Keratinocyte (primary cell): ENCODE measurements around the gene ARL15. TPM values are rescaled to one million over a fixed set of nuclear protein-coding genes. Genes with fewer than 3 reads are reported as not detected.

Experiments
- DNase-seq: peaks from one replicate; pipeline ENCODE4 v3.0.0-alpha.2; 2011; ENCODE audit warnings: low read depth, missing footprints, low spot score
- FAIRE-seq: peaks from 2 replicates; lab custom pipeline; 2011; peaks lifted over from hg19 to GRCh38; lab: Jason Lieb, UNC
- H2AFZ ChIP-seq: 2 replicates; pipeline ENCODE4 v1.6.0; 2012; ENCODE audit warnings: low read length, control low read depth, inconsistent platforms; ENCODE audit not compliant: control insufficient read depth
- H3K27ac ChIP-seq: 2 replicates; pipeline ENCODE4 v1.5.1; 2011; ENCODE audit warnings: low read length; ENCODE audit not compliant: control insufficient read depth, insufficient read depth
- H3K27me3 ChIP-seq: 3 replicates; pipeline ENCODE4 v1.6.0; 2011; ENCODE audit warnings: low read length; ENCODE audit not compliant: control insufficient read depth, insufficient read depth; ENCODE audit errors: extremely low read depth
- H3K36me3 ChIP-seq, 2 experiments: 2 replicates in 1 of 2; 3 replicates in 1 of 2; pipeline ENCODE4 v1.5.1; 2011; ENCODE audit warnings: low read length in 2 of 2, mild to moderate bottlenecking in 1 of 2; ENCODE audit not compliant: control insufficient read depth in 2 of 2, insufficient read depth in 2 of 2; ENCODE audit errors: extremely low read depth in 1 of 2
- H3K4me1 ChIP-seq: 3 replicates; pipeline ENCODE4 v1.5.1; 2011; ENCODE audit warnings: low read length; ENCODE audit not compliant: control insufficient read depth, insufficient read depth; ENCODE audit errors: extremely low read depth
- H3K4me2 ChIP-seq: 3 replicates; pipeline ENCODE4 v1.6.0; 2011; ENCODE audit warnings: low read depth, low read length; ENCODE audit not compliant: control insufficient read depth, insufficient read depth; ENCODE audit errors: extremely low read depth
- H3K4me3 ChIP-seq, 3 experiments: fragments of 200-600 bp in 1 of 3; sonication (generic) in 1 of 3; 2 replicates in 2 of 3; 3 replicates in 1 of 3; pipeline ENCODE4 v1.5.1; 2011 to 2016; ENCODE audit warnings: low read length in 3 of 3, mild to moderate bottlenecking in 3 of 3, control low read depth in 2 of 3, inconsistent platforms in 1 of 3, low read depth in 1 of 3, mixed read lengths in 1 of 3, mixed run types in 1 of 3, moderate library complexity in 1 of 3; ENCODE audit not compliant: control insufficient read depth in 2 of 3, insufficient read depth in 2 of 3; ENCODE audit errors: extremely low read depth in 1 of 3
- H3K79me2 ChIP-seq: 2 replicates; pipeline ENCODE4 v1.6.0; 2012; ENCODE audit warnings: low read length; ENCODE audit not compliant: control insufficient read depth, insufficient read depth
- H3K9ac ChIP-seq: 3 replicates; pipeline ENCODE4 v1.6.0; 2011; ENCODE audit warnings: low read length; ENCODE audit not compliant: control insufficient read depth, insufficient read depth; ENCODE audit errors: extremely low read depth
- H3K9me1 ChIP-seq: 3 replicates; pipeline ENCODE4 v1.6.0; 2011; ENCODE audit warnings: low read length; ENCODE audit not compliant: control insufficient read depth, insufficient read depth; ENCODE audit errors: extremely low read depth
- H3K9me3 ChIP-seq: 2 replicates; pipeline ENCODE4 v1.5.1; 2012; ENCODE audit warnings: low read depth, low read length; ENCODE audit not compliant: control insufficient read depth
- H4K20me1 ChIP-seq: 3 replicates; pipeline ENCODE4 v1.6.0; 2011; ENCODE audit warnings: low read length; ENCODE audit not compliant: control insufficient read depth, insufficient read depth; ENCODE audit errors: extremely low read depth
- CTCF ChIP-seq, 3 experiments: IDR thresholded peaks in 1 of 3; conservative IDR thresholded peaks in 1 of 3; optimal IDR thresholded peaks in 1 of 3; 2 replicates in 2 of 3; 3 replicates in 1 of 3; pipeline versions ENCODE3 to v1.5.1; 2011; ENCODE audit warnings: low read length in 3 of 3, mild to moderate bottlenecking in 3 of 3, moderate library complexity in 2 of 3, control low read depth in 1 of 3, inconsistent platforms in 1 of 3; ENCODE audit not compliant: insufficient read depth in 2 of 3; ENCODE audit errors: extremely low read depth in 1 of 3
- EZH2 ChIP-seq: IDR thresholded peaks from one replicate; pipeline ENCODE4 v1.6.1; 2012; ENCODE audit warnings: inconsistent platforms, mild to moderate bottlenecking, low read length, moderate library complexity
- dilution Hi-C: fragments of 300-500 bp; cut with MboI; formaldehyde crosslinking; loops from one replicate; pipeline ENCODE4 v1.7.0; 2020; ENCODE audit warnings: low sequenced_read_pairs; ENCODE audit not compliant: extremely low pct_ligation_motif_present
- polyA plus RNA-seq, 5 experiments: library from polyadenylated mRNA; depleted of rRNA in 3 of 5; stranded (reverse) in 3 of 5; stranded (forward) in 1 of 5; unstranded in 1 of 5; fragments of >200 nt; gene quantifications; 1 replicate in 1 of 5; 2 replicates in 3 of 5; 3 replicates in 1 of 5; pipeline versions ENCODE4 v1.2.1 to v1.2.3, GENCODE V29; 2011 to 2012; ENCODE audit warnings: missing spikeins in 2 of 5, low read depth in 1 of 5, low replicate concordance in 1 of 5

ARL15 gene
- polyA plus RNA-seq, 1 donor (not counting 4 experiments of a cell fraction or from before 2014, with no cell fraction given): 19.7 TPM

- H3K9me1 ChIP-seq: no peaks in the 10 kb centered on the region
- H3K4me2 ChIP-seq: no peak overlapping the region
- H3K27me3 ChIP-seq: no peaks in the 10 kb centered on the region
- H3K36me3 ChIP-seq: no peaks in the 10 kb centered on the region
- dilution Hi-C loops: no loop called here
- H3K4me3 ChIP-seq: no peak overlapping the region
- H3K9me3 ChIP-seq: peaks cover 2% of the 10 kb centered on the region
- no peak overlapping the region for H2AFZ ChIP-seq
- H3K79me2 ChIP-seq: peaks cover 3% of the 10 kb centered on the region
- no peaks in the 10 kb centered on the region for H4K20me1 ChIP-seq
- no peak for DNase-seq
- H3K4me1 ChIP-seq: no peaks in the 10 kb centered on the region
- no peak for FAIRE-seq
- H3K27ac ChIP-seq: no peak overlapping the region
- TF ChIP-seq CTCF (optimal IDR thresholded peaks at IDR 0.05 in 1 of 3, IDR thresholded peaks at IDR 0.05 in 1 of 3, conservative IDR thresholded peaks at IDR 0.05 in 1 of 3; ENCODE audit: extremely low read depth in 1 of 3, insufficient read depth in 2 of 3, low read length in 3 of 3) (no peak), EZH2 (no peak)
- no peak overlapping the region for H3K9ac ChIP-seq
These were observed 18.9 kb downstream of the ARL15 start for GRCh38 chr5:54291498-54291897.

- Histone ChIP-seq H3K79me2 (peaks cover 3% of the 10 kb centered on the region), H3K4me2 (no peak overlapping the region), H3K9me3 (peaks cover 2% of the 10 kb centered on the region), H3K4me3 (no peak overlapping the region), H3K27me3 (no peaks in the 10 kb centered on the region), H3K27ac (no peak overlapping the region), H3K36me3 (no peaks in the 10 kb centered on the region), H3K4me1 (no peaks in the 10 kb centered on the region), H3K9ac (no peak overlapping the region), H2AFZ (no peak overlapping the region), H3K9me1 (no peaks in the 10 kb centered on the region), H4K20me1 (no peaks in the 10 kb centered on the region)
- no peak for TF ChIP-seq EZH2
- TF ChIP-seq CTCF (optimal IDR thresholded peaks at IDR 0.05 in 1 of 3, IDR thresholded peaks at IDR 0.05 in 1 of 3, conservative IDR thresholded peaks at IDR 0.05 in 1 of 3; ENCODE audit: extremely low read depth in 1 of 3, insufficient read depth in 2 of 3, low read length in 3 of 3): no peak
- DNase-seq: no peak
- FAIRE-seq: no peak
- dilution Hi-C loops: no loop called here
These were observed 20.6 kb downstream of the ARL15 start for GRCh38 chr5:54289769-54290168.
